Kidney (tissue), 14 donors: Measurements from ENCODE around the gene LDLRAD4. TPM values are rescaled to one million over a fixed set of nuclear protein-coding genes. Genes with fewer than 3 reads are reported as not detected.

Source experiments
- DNase-seq, 5 donors: peaks; one replicate each; pipeline ENCODE4 v3.0.0-alpha.2; 2013 to 2020
- FAIRE-seq: peaks from 2 replicates; lab custom pipeline; 2012; peaks lifted over from hg19 to GRCh38; lab: Jason Lieb, UNC
- H3K27ac ChIP-seq, 2 donors: one replicate each; pipeline ENCODE4 v1.7.0; 2013; ENCODE audit warnings: low read depth in 2 of 2, low read length in 2 of 2, inconsistent platforms in 1 of 2
- H3K27me3 ChIP-seq: one replicate; pipeline ENCODE4 v1.7.1; 2013; ENCODE audit warnings: low read length, inconsistent platforms; ENCODE audit not compliant: control insufficient read depth, insufficient read depth
- H3K36me3 ChIP-seq, 3 donors: one replicate each; pipeline versions ENCODE4 v1.7.0 to v1.7.1; 2013; ENCODE audit warnings: low read length in 3 of 3, control low read depth in 1 of 3, inconsistent platforms in 1 of 3; ENCODE audit not compliant: insufficient read depth in 3 of 3, control insufficient read depth in 2 of 3
- H3K4me1 ChIP-seq, 3 donors: one replicate each; pipeline versions ENCODE4 v1.7.0 to v1.7.1; 2013; ENCODE audit warnings: low read length in 3 of 3, inconsistent platforms in 1 of 3, low read depth in 1 of 3; ENCODE audit not compliant: control insufficient read depth in 2 of 3, insufficient read depth in 2 of 3
- H3K4me3 ChIP-seq, 3 donors: one replicate each; pipeline versions ENCODE4 v1.7.0 to v1.8.1; 2013; ENCODE audit warnings: low read length in 3 of 3, control low read depth in 1 of 3, inconsistent platforms in 1 of 3
- H3K9ac ChIP-seq, 3 donors: one replicate each; pipeline versions ENCODE4 v1.7.0 to v1.7.1; 2013; ENCODE audit warnings: low read length in 3 of 3, control low read depth in 1 of 3, inconsistent platforms in 1 of 3
- H3K9me3 ChIP-seq, 3 donors: one replicate each; pipeline versions ENCODE4 v1.7.0 to v1.7.1; 2013; ENCODE audit warnings: low read length in 3 of 3, control low read depth in 1 of 3, inconsistent platforms in 1 of 3; ENCODE audit not compliant: control insufficient read depth in 2 of 3, insufficient read depth in 1 of 3
- intact Hi-C: fragments of 100-400 bp; cut with DNase I; formaldehyde crosslinking; loops from one replicate; pipeline ENCODE4 v1.11.1; 2022
- polyA plus RNA-seq: library from polyadenylated mRNA; stranded (reverse); fragments of 350-450 nt; fragmentation: Illumina TruSeq; extraction: RNeasy Lipid Tissue Mini Kit (QIAGEN cat#74804); gene quantifications from one replicate; pipeline ENCODE4 v1.2.3, GENCODE V29; 2014; ENCODE audit warnings: low read depth, low replicate concordance; ENCODE audit not compliant: insufficient read depth
- total RNA-seq: library from RNA; stranded (reverse); fragmentation: NEBNext Ultra II Directional; extraction: Animal tissue kit (Norgen Biotek cat#: 25700); gene quantifications from one replicate; pipeline ENCODE4 v1.2.1, GENCODE V29; 2021
- TF ChIP-seq, protein P1 (sequence below): IDR thresholded peaks from 3 replicates; pipeline ENCODE4 v1.5.1; 2012; ENCODE audit warnings: mild to moderate bottlenecking, moderate library complexity, borderline replicate concordance; ENCODE audit not compliant: insufficient read depth; ENCODE audit errors: extremely low read depth
- donor health status: control.
- donor health status: control.
- donor health status: control.
- donor health status: control.
- donor health status: control.
- donor health status: DM: yes; HTN: yes; CAD: no.
- donor health status: Normal renal cell carcinoma (clear cell type).

LDLRAD4 gene
- total and polyA plus RNA-seq, 2 donors from 2014 or later = 2.3 to 42.3 TPM

DNA sequence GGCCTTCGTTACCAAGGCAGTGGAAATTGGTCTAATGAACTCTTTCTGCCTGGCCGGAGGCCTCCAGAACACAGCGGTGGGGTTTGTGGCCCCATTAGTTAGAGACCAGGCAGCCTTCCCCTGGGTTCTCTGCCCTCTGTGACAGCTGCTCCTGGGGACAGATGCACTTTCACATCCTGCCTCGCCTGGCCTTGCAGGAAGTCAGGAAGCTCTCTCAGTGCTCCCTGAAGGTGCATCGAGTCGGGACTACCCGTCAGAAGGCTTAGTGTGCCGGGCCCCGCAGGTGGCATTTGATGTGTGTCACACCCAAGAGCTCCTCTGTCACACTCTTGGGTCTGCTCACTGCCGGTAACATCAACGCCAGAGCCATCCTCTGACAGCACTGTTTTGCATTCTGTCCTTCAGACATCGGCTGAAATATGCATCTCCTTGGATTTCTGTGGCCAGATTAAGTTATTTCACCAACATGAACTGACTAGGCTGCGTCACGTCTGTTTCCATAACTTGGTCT lies 158.3 kb downstream of the LDLRAD4 start:
- Histone ChIP-seq H3K4me3 (no peak overlapping the region), H3K9me3 (no peaks in the 10 kb centered on the region), H3K36me3 (no peaks in the 10 kb centered on the region), H3K4me1 (peaks cover 0 to 16% (median 5%) of the 10 kb centered on the region in 3 donors), H3K27me3 (no peaks in the 10 kb centered on the region), H3K9ac (no peak overlapping the region), H3K27ac (no peak overlapping the region)
- FAIRE-seq = no peak
- no peak for DNase-seq
- intact Hi-C loops = no loop called here
- TF ChIP-seq, protein P1, sequence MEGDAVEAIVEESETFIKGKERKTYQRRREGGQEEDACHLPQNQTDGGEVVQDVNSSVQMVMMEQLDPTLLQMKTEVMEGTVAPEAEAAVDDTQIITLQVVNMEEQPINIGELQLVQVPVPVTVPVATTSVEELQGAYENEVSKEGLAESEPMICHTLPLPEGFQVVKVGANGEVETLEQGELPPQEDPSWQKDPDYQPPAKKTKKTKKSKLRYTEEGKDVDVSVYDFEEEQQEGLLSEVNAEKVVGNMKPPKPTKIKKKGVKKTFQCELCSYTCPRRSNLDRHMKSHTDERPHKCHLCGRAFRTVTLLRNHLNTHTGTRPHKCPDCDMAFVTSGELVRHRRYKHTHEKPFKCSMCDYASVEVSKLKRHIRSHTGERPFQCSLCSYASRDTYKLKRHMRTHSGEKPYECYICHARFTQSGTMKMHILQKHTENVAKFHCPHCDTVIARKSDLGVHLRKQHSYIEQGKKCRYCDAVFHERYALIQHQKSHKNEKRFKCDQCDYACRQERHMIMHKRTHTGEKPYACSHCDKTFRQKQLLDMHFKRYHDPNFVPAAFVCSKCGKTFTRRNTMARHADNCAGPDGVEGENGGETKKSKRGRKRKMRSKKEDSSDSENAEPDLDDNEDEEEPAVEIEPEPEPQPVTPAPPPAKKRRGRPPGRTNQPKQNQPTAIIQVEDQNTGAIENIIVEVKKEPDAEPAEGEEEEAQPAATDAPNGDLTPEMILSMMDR = no peak

DNA sequence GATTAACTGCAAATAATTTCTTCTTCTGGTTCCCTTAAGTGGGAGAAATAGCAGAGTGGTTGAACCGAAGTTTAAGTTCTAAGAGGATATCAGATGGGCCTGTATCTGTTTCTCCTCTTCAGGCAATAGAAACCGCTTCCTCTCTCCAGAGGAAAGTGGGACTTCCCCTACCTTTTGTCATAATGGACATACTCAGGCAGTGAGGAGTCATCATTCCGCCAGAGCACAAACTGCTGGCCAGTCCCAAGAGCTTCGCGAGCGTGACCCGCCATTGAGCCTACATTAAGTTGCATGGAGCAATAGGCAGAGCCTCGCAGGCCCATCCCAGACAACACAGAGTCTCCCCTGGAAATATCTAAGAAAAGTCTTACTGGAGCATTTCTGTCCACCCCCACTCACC lies 158.9 kb downstream of the LDLRAD4 start:
- Histone ChIP-seq H3K9me3 (no peaks in the 10 kb centered on the region), H3K4me3 (no peak overlapping the region), H3K27me3 (no peaks in the 10 kb centered on the region), H3K9ac (no peak overlapping the region), H3K27ac (no peak overlapping the region), H3K36me3 (no peaks in the 10 kb centered on the region), H3K4me1 (peaks cover 0 to 20% (median 11%) of the 10 kb centered on the region in 3 donors)
- FAIRE-seq (no peak), DNase-seq (no peak)
- TF ChIP-seq, protein P1 = no peak
- intact Hi-C loops = no loop called here

DNA sequence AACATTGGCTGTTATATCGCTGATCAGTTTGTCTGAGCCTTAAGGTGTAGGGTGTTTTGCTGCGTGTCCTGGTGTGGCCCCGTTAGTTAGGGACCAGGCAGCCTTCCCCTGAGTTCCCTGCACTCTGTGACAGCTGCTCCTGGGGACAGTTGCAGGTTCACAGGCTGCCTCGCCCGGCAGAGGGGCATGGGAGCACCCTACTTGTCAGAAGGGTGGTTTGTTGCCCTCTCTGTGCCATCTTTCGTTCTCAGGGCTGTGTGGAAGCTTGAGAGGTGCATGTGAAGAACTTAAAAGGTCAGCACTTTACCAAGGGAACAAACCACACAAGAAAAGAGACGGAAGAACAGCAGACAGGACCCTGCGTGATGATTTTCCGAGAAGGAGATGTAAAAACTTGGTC lies 159.6 kb downstream of the LDLRAD4 start:
- Histone ChIP-seq H3K27ac (no peak overlapping the region), H3K27me3 (no peaks in the 10 kb centered on the region), H3K4me3 (no peak overlapping the region), H3K4me1 (peaks cover 0 to 26% (median 17%) of the 10 kb centered on the region in 3 donors), H3K9ac (no peak overlapping the region), H3K9me3 (no peaks in the 10 kb centered on the region), H3K36me3 (no peaks in the 10 kb centered on the region)
- intact Hi-C loops = no loop called here
- FAIRE-seq (no peak), DNase-seq (no peak)
- TF ChIP-seq, protein P1 = no peak
